ENCODE results near the gene BCL10. TPM values are rescaled to one million over a fixed set of nuclear protein-coding genes. Genes with fewer than 3 reads are reported as not detected.

Gene BCL10
- total RNA-seq, 1 donor from 2014 or later, result 19.9 TPM

GRCh38 chr1:85223334-85223733, 53.1 kb downstream of the BCL10 start:
- Mint-ChIP-seq H3K4me1 (ENCODE audit: low read depth) (peaks cover 62% of the 10 kb centered on the region), H3K27me3 (no peaks in the 10 kb centered on the region), H3K27ac (peak overlapping the region; percentile 93), H3K4me3 (ENCODE audit: low read depth) (peak overlapping the region; percentile 20), H3K9me3 (ENCODE audit: low read depth) (peaks cover 7% of the 10 kb centered on the region), H3K36me3 (ENCODE audit: insufficient read depth) (no peaks in the 10 kb centered on the region)
- no peak for DNase-seq (ENCODE audit: low spot score, unreplicated experiment)
- no peak for TF ChIP-seq CTCF (IDR thresholded peaks at IDR 0.05; ENCODE audit: unreplicated experiment)

GRCh38 chr1:85220756-85221201, 55.7 kb downstream of the BCL10 start:
- no peaks in the 10 kb centered on the region for H3K36me3 Mint-ChIP-seq (ENCODE audit: insufficient read depth)
- H3K4me3 Mint-ChIP-seq (ENCODE audit: low read depth), result no peak overlapping the region
- peaks cover 11% of the 10 kb centered on the region for H3K9me3 Mint-ChIP-seq (ENCODE audit: low read depth)
- no peak for DNase-seq (ENCODE audit: low spot score, unreplicated experiment)
- no peaks in the 10 kb centered on the region for H3K27me3 Mint-ChIP-seq
- peak overlapping the region; percentile 1 for H3K27ac Mint-ChIP-seq
- H3K4me1 Mint-ChIP-seq (ENCODE audit: low read depth), result peaks cover 51% of the 10 kb centered on the region
- TF ChIP-seq CTCF (IDR thresholded peaks at IDR 0.05; ENCODE audit: unreplicated experiment), result no peak

- TF ChIP-seq CTCF (IDR thresholded peaks at IDR 0.05; ENCODE audit: unreplicated experiment), result no peak
Observed at GRCh38 chr1:85219853-85220610, 56.4 kb downstream of the BCL10 start.

GRCh38 chr1:85216697-85217096, 59.7 kb downstream of the BCL10 start:
- Mint-ChIP-seq H3K4me1 (ENCODE audit: low read depth) (peaks cover 27% of the 10 kb centered on the region), H3K27me3 (no peaks in the 10 kb centered on the region), H3K4me3 (ENCODE audit: low read depth) (no peak overlapping the region), H3K27ac (no peak overlapping the region), H3K9me3 (ENCODE audit: low read depth) (peaks cover 4% of the 10 kb centered on the region), H3K36me3 (ENCODE audit: insufficient read depth) (no peaks in the 10 kb centered on the region)
- no peak for DNase-seq (ENCODE audit: low spot score, unreplicated experiment)
- no peak for TF ChIP-seq CTCF (IDR thresholded peaks at IDR 0.05; ENCODE audit: unreplicated experiment)

More at GRCh38 chr1:85219853-85220610, 56.4 kb downstream of the BCL10 start:
- Mint-ChIP-seq H3K27ac (no peak overlapping the region), H3K27me3 (no peaks in the 10 kb centered on the region), H3K4me3 (ENCODE audit: low read depth) (no peak overlapping the region), H3K9me3 (ENCODE audit: low read depth) (peaks cover 11% of the 10 kb centered on the region), H3K36me3 (ENCODE audit: insufficient read depth) (no peaks in the 10 kb centered on the region), H3K4me1 (ENCODE audit: low read depth) (peaks cover 45% of the 10 kb centered on the region)
- DNase-seq (ENCODE audit: low spot score, unreplicated experiment), result no peak

Other genes starting within 250 kb of the BCL10 start
- gene MCOLN3, start 228.1 kb downstream of the BCL10 start, total RNA-seq, result 23.7 and 27.5 TPM in 2 replicates
- 24.2 and 24.6 TPM in 2 replicates for gene SYDE2, start 75.6 kb downstream of the BCL10 start, total RNA-seq
- 41.0 and 42.2 TPM in 2 replicates for gene C1orf52, start 17.0 kb downstream of the BCL10 start, total RNA-seq
- gene DDAH1, start 188.5 kb upstream of the BCL10 start, total RNA-seq, result 33.4 and 35.5 TPM in 2 replicates